Activated T-cell treated with anti-CD3 and anti-CD28 coated beads, Interleukin-2, amount 50 U/mL, for 4 hours (primary cell): ENCODE data around the gene TRPV5. TPM values are rescaled to one million over a fixed set of nuclear protein-coding genes. Genes with fewer than 3 reads are reported as not detected.
A peak's percentile ranks its signal among the peaks of the same experiment; 100 is the strongest.

Source experiments
- ATAC-seq, 2 donors: fragments of 200-7000 bp; cut with Tn5 transposase; one replicate each; pipeline ENCODE4 v1.10.0; 2021
- DNase-seq: peaks from one replicate; pipeline ENCODE4 v3.0.0-alpha.2; 2020
- H3K27me3 Mint-ChIP-seq: one replicate; pipeline ENCODE4 v1.8.0; 2021; ENCODE audit warnings: low read depth, mixed read lengths
- H3K36me3 Mint-ChIP-seq: one replicate; pipeline ENCODE4 v1.8.0; 2022; ENCODE audit warnings: mixed read lengths; ENCODE audit not compliant: insufficient read depth
- H3K4me1 Mint-ChIP-seq: one replicate; pipeline ENCODE4 v1.8.0; 2021; ENCODE audit warnings: low read depth, mixed read lengths
- H3K4me3 Mint-ChIP-seq: one replicate; pipeline ENCODE4 v1.8.0; 2021; ENCODE audit warnings: mild to moderate bottlenecking, moderate library complexity, mixed read lengths
- H3K9me3 Mint-ChIP-seq: one replicate; pipeline ENCODE4 v1.8.0; 2021; ENCODE audit warnings: mixed read lengths
- total RNA-seq, 3 donors: library from RNA; stranded (reverse); gene quantifications; one replicate each; pipeline ENCODE4 v1.2.1, GENCODE V29; 2021

Gene TRPV5
- total RNA-seq, 3 donors from 2014 or later: not detected

GRCh38 chr7:142892951-142893350, 40.6 kb downstream of the TRPV5 start:
- Mint-ChIP-seq H3K9me3 (no peaks in the 10 kb centered on the region), H3K4me1 (no peaks in the 10 kb centered on the region), H3K27me3 (peaks cover 7% of the 10 kb centered on the region), H3K36me3 (no peaks in the 10 kb centered on the region), H3K4me3 (no peak overlapping the region)
- no peak for ATAC-seq
- no peak for DNase-seq

GRCh38 chr7:142891490-142892082, 42.0 kb downstream of the TRPV5 start:
- Mint-ChIP-seq H3K9me3 (no peaks in the 10 kb centered on the region), H3K27me3 (peaks cover 11% of the 10 kb centered on the region), H3K36me3 (no peaks in the 10 kb centered on the region), H3K4me3 (no peak overlapping the region), H3K4me1 (no peaks in the 10 kb centered on the region)
- DNase-seq: no peak
- no peak for ATAC-seq

GRCh38 chr7:142890874-142891485, 42.6 kb downstream of the TRPV5 start:
- H3K4me1 Mint-ChIP-seq: no peaks in the 10 kb centered on the region
- no peak for DNase-seq
- no peaks in the 10 kb centered on the region for H3K9me3 Mint-ChIP-seq
- H3K27me3 Mint-ChIP-seq: peaks cover 11% of the 10 kb centered on the region
- H3K4me3 Mint-ChIP-seq: no peak overlapping the region
- H3K36me3 Mint-ChIP-seq: no peaks in the 10 kb centered on the region
- no peak for ATAC-seq

- no peaks in the 10 kb centered on the region for H3K9me3 Mint-ChIP-seq
- ATAC-seq: no peak
- H3K27me3 Mint-ChIP-seq: peaks cover 11% of the 10 kb centered on the region
- H3K4me3 Mint-ChIP-seq: no peak overlapping the region
- no peaks in the 10 kb centered on the region for H3K4me1 Mint-ChIP-seq
- no peak for DNase-seq
- no peaks in the 10 kb centered on the region for H3K36me3 Mint-ChIP-seq
Observed at GRCh38 chr7:142889816-142890215, 43.7 kb downstream of the TRPV5 start.

- Mint-ChIP-seq H3K9me3 (no peaks in the 10 kb centered on the region), H3K4me3 (no peak overlapping the region), H3K36me3 (no peaks in the 10 kb centered on the region), H3K4me1 (no peaks in the 10 kb centered on the region), H3K27me3 (peaks cover 9% of the 10 kb centered on the region)
- no peak for ATAC-seq
- DNase-seq: no peak
Observed at GRCh38 chr7:142887282-142888015, 46.1 kb downstream of the TRPV5 start.

GRCh38 chr7:142886866-142887265, 46.7 kb downstream of the TRPV5 start:
- Mint-ChIP-seq H3K4me3 (no peak overlapping the region), H3K36me3 (no peaks in the 10 kb centered on the region), H3K27me3 (peaks cover 7% of the 10 kb centered on the region), H3K9me3 (no peaks in the 10 kb centered on the region), H3K4me1 (no peaks in the 10 kb centered on the region)
- ATAC-seq (no peak), DNase-seq (no peak)

GRCh38 chr7:142885311-142886230, 48.0 kb downstream of the TRPV5 start, which contains the start of gene TRPV6:
Gene TRPV6 (minus strand): TSS chr7:142885745.
- DNase-seq: no peak
- Mint-ChIP-seq H3K4me1 (no peaks in the 10 kb centered on the region), H3K36me3 (no peaks in the 10 kb centered on the region), H3K27me3 (peaks cover 7% of the 10 kb centered on the region), H3K4me3 (no peak within 1 kb of the TSS), H3K9me3 (no peaks in the 10 kb centered on the region)
- ATAC-seq: no peak

- Mint-ChIP-seq H3K27me3 (peaks cover 5% of the 10 kb centered on the region), H3K9me3 (no peaks in the 10 kb centered on the region), H3K4me3 (no peak overlapping the region), H3K4me1 (no peaks in the 10 kb centered on the region), H3K36me3 (no peaks in the 10 kb centered on the region)
- no peak for ATAC-seq
- no peak for DNase-seq
Observed at GRCh38 chr7:142884286-142884640, 49.3 kb downstream of the TRPV5 start.

GRCh38 chr7:142883571-142884285, 49.8 kb downstream of the TRPV5 start:
- DNase-seq: no peak
- Mint-ChIP-seq H3K27me3 (peaks cover 5% of the 10 kb centered on the region), H3K4me1 (no peaks in the 10 kb centered on the region), H3K9me3 (no peaks in the 10 kb centered on the region), H3K36me3 (no peaks in the 10 kb centered on the region), H3K4me3 (no peak overlapping the region)
- no peak for ATAC-seq

- H3K36me3 Mint-ChIP-seq: no peaks in the 10 kb centered on the region
- ATAC-seq (no peak), DNase-seq (no peak)
- H3K4me3 Mint-ChIP-seq: no peak overlapping the region
- H3K27me3 Mint-ChIP-seq: peaks cover 5% of the 10 kb centered on the region
- H3K9me3 Mint-ChIP-seq: no peaks in the 10 kb centered on the region
- H3K4me1 Mint-ChIP-seq: no peaks in the 10 kb centered on the region
Observed at GRCh38 chr7:142883145-142883544, 50.4 kb downstream of the TRPV5 start.

GRCh38 chr7:142882338-142882678, 51.2 kb downstream of the TRPV5 start:
- Mint-ChIP-seq H3K4me1 (no peaks in the 10 kb centered on the region), H3K36me3 (no peaks in the 10 kb centered on the region), H3K27me3 (peaks cover 3% of the 10 kb centered on the region), H3K4me3 (no peak overlapping the region), H3K9me3 (no peaks in the 10 kb centered on the region)
- no peak for DNase-seq
- ATAC-seq: no peak

- H3K27me3 Mint-ChIP-seq: no peaks in the 10 kb centered on the region
- H3K36me3 Mint-ChIP-seq: no peaks in the 10 kb centered on the region
- no peak for DNase-seq
- no peaks in the 10 kb centered on the region for H3K9me3 Mint-ChIP-seq
- no peaks in the 10 kb centered on the region for H3K4me1 Mint-ChIP-seq
- H3K4me3 Mint-ChIP-seq: no peak overlapping the region
- ATAC-seq: no peak
Observed at GRCh38 chr7:142881586-142882337, 51.8 kb downstream of the TRPV5 start.

GRCh38 chr7:142880876-142881505, 52.6 kb downstream of the TRPV5 start:
- H3K27me3 Mint-ChIP-seq: no peaks in the 10 kb centered on the region
- ATAC-seq (peak; percentile 67 to 69), DNase-seq (peak; percentile 36)
- H3K4me3 Mint-ChIP-seq: no peak overlapping the region
- no peaks in the 10 kb centered on the region for H3K4me1 Mint-ChIP-seq
- no peaks in the 10 kb centered on the region for H3K9me3 Mint-ChIP-seq
- no peaks in the 10 kb centered on the region for H3K36me3 Mint-ChIP-seq
